Endothelial cell of umbilical vein (primary cell): ENCODE data around the gene DET1.

ENCODE experiments used
- CTCF ChIP-seq, 2 donors: IDR thresholded peaks; 1 replicate in 1 of 2; 2 replicates in 1 of 2; pipeline ENCODE4 v1.5.1; 2011; ENCODE audit warnings: low read length in 2 of 2, mild to moderate bottlenecking in 2 of 2, moderate library complexity in 2 of 2, control low read depth in 1 of 2, inconsistent platforms in 1 of 2, low read depth in 1 of 2; ENCODE audit not compliant: insufficient read depth in 1 of 2; ENCODE audit errors: extremely low read depth in 1 of 2
- EZH2 ChIP-seq: IDR thresholded peaks from 2 replicates; pipeline ENCODE4 v1.6.1; 2012; ENCODE audit warnings: borderline replicate concordance, low read depth, mild to moderate bottlenecking, moderate library complexity, low read length, inconsistent platforms; ENCODE audit not compliant: severe bottlenecking
- POLR2A ChIP-seq: IDR thresholded peaks from 2 replicates; pipeline ENCODE4 v1.6.1; 2012; ENCODE audit warnings: low read depth, mild to moderate bottlenecking, control low read depth, low read length
- TF ChIP-seq, protein P1 (sequence below): IDR thresholded peaks from 2 replicates; pipeline ENCODE4 v1.6.1; 2011; ENCODE audit not compliant: insufficient read depth, insufficient read length

DNA sequence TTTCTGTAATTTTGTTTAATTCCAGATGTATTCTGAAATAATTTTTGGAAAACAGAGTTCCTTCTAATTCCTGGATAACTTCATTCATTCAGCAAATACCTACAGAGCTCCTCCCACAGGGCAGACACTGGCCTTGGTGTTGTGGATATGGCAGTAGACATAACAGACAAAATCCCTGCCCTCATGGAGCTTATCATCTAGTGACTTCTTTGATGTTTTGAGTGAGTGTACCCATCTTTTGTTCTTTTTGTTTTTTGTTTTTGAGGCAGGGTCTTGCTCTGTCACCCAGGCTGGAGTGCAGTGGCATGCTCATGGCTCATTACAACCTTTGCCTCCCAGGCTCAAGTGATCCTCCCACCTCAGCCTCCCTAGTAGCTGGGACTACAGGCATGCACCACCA is 21.1 kb downstream of the DET1 start:
- no peak for TF ChIP-seq CTCF (IDR thresholded peaks at IDR 0.05; ENCODE audit: extremely low read depth in 1 of 2, insufficient read depth in 1 of 2, low read depth in 1 of 2, low read length in 2 of 2)
- TF ChIP-seq, protein P1, sequence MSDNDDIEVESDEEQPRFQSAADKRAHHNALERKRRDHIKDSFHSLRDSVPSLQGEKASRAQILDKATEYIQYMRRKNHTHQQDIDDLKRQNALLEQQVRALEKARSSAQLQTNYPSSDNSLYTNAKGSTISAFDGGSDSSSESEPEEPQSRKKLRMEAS, result no peak
- TF ChIP-seq EZH2, result no peak
- TF ChIP-seq POLR2A, result no peak
